ENCODE data around the gene NT5C3A. TPM values are rescaled to one million over a fixed set of nuclear protein-coding genes. Genes with fewer than 3 reads are reported as not detected.

Gene NT5C3A
- total RNA-seq, 2 experiments from 2014 or later: 34.2 to 37.7 TPM

DNA sequence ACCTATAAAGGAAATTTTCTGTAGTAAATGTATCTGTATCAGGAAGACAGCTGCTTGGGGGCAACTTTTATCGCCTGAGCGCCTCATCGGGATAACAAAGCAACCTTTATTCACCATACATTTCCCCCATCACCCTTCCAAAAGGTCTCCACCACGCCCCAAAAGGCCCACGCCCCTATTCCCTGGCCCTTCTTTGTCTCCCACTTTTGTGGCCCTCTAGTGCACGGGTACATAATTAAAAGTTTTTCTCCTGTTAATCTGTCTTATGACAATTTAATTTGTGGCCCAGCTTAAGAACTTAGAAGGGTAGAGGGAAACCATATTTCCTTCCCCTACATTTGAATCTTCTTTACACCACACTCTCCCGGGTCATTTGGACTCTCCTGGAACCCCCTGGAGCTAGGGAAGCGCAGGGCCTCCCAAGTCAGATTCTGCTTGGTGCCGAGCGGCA is 46.0 kb upstream of the NT5C3A start:
- ATAC-seq: no peak
- Mint-ChIP-seq H3K4me1 (ENCODE audit: low read depth) (peaks cover 35% of the 10 kb centered on the region), H3K4me3 (peak overlapping the region; percentile 88), H3K27me3 (peaks cover 7% of the 10 kb centered on the region), H3K27ac (peak overlapping the region; percentile 70), H3K36me3 (ENCODE audit: low read depth) (no peaks in the 10 kb centered on the region), H3K9me3 (no peaks in the 10 kb centered on the region)
- intact Hi-C loops (cut with micrococcal nuclease): loop anchor here (5.0 kb wide), 3 partner anchors 46 to 261 kb away; partner anchors contain the start of gene NT5C3A
- ChIA-PET POLR2A (interaction anchor here (0.6 to 2.2 kb wide), 11 partner anchors 13 to 306 kb away, joined by 3 to 11 read pairs (median 3); partner anchors contain the start of genes KBTBD2 and NT5C3A), CTCF (interaction anchor here (0.6 to 6.6 kb wide), 46 partner anchors 9 to 613 kb away, joined by 3 to 75 read pairs (median 4); partner anchors contain the start of genes BBS9, FKBP9 and NT5C3A)
- peak; percentile 47 for DNase-seq
- TF ChIP-seq, protein P1, sequence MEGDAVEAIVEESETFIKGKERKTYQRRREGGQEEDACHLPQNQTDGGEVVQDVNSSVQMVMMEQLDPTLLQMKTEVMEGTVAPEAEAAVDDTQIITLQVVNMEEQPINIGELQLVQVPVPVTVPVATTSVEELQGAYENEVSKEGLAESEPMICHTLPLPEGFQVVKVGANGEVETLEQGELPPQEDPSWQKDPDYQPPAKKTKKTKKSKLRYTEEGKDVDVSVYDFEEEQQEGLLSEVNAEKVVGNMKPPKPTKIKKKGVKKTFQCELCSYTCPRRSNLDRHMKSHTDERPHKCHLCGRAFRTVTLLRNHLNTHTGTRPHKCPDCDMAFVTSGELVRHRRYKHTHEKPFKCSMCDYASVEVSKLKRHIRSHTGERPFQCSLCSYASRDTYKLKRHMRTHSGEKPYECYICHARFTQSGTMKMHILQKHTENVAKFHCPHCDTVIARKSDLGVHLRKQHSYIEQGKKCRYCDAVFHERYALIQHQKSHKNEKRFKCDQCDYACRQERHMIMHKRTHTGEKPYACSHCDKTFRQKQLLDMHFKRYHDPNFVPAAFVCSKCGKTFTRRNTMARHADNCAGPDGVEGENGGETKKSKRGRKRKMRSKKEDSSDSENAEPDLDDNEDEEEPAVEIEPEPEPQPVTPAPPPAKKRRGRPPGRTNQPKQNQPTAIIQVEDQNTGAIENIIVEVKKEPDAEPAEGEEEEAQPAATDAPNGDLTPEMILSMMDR (IDR thresholded peaks at IDR 0.05): no peak

DNA sequence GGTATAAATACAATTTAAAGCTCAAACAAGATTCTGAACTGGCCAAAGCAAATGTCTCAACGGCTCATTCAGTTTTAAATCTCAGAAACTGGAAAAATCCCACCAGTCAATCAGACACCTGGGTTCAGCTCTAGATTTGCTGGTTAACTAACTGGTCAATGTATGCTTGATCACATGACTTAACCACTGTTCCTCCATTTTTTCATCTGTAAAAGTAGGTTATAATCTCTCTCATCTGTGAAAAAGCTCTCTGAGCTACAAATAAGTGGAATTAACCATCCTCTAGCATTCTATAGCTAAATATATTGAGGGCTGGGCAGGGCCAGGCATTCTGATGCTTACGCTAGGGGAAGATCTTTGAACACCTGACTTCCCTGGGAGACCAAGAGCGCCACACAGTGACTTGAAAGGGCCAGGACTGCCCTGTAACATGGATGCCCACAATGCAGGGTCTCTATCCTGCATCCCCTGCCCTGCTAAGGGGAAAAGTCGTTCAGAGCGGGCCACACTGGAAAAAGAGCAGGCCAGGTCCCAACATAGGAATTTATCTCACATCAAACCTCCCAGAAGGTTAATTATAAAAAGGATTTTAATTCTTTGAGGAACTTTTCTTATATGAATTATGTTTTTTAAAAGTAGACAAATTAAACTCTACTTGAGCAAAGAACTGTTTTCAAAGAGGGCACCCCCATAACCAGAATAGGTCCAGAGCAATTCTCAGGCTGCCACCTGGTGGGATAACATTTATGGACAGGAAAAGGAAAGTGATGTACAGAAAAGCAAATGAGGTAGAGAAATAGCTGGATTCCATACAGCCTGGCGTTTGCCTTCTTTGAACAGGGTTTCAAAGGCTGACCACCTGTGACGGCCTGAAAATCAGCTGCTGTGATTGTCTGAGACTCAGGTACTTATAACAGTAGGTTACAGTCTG is 44.8 kb upstream of the NT5C3A start:
- POLR2A ChIA-PET: interaction anchor here (0.9 to 2.2 kb wide), 5 partner anchors 44 to 313 kb away, joined by 3 to 11 read pairs (median 4); partner anchors contain the start of genes KBTBD2 and NT5C3A
- H3K4me3 Mint-ChIP-seq: peak overlapping the region; percentile 88
- H3K27ac Mint-ChIP-seq: peak overlapping the region; percentile 25

DNA sequence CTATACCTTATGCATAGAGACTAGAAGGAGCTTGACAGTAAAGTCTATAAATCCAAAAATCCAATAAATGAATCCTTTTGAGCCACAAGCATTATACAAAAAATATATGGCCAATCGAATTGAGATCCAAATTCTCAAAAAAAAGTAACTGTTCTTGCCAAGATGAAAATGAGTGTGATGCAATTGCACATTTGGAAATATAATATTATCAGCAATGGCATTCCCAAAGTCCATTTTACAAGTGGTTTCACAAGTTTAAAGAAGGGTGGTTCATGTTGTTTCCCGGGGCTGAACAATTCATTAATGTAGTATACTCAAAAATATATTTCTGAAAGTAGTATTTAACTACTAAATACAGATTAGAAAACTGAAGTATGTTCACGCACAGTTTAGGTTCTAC is 39.3 kb upstream of the NT5C3A start:
- no peaks in the 10 kb centered on the region for H3K9me3 Mint-ChIP-seq
- ChIA-PET CTCF (interaction anchor here (1.3 to 1.6 kb wide), 2 partner anchors 8 to 255 kb away, joined by 3 to 8 read pairs; no protein-coding TSS in a partner anchor), POLR2A (no interaction called here)
- intact Hi-C loops (cut with micrococcal nuclease): no loop called here
- ATAC-seq: no peak
- H3K4me3 Mint-ChIP-seq: no peak overlapping the region
- no peak for DNase-seq
- H3K27me3 Mint-ChIP-seq: no peaks in the 10 kb centered on the region
- TF ChIP-seq, protein P1 (IDR thresholded peaks at IDR 0.05): no peak
- no peak overlapping the region for H3K27ac Mint-ChIP-seq
- H3K4me1 Mint-ChIP-seq (ENCODE audit: low read depth): peaks cover 16% of the 10 kb centered on the region
- peaks cover 29% of the 10 kb centered on the region for H3K36me3 Mint-ChIP-seq (ENCODE audit: low read depth)

More for the DNA sequence above, 44.8 kb upstream of the NT5C3A start:
- Mint-ChIP-seq H3K9me3 (no peaks in the 10 kb centered on the region), H3K27me3 (peaks cover 3% of the 10 kb centered on the region), H3K4me1 (ENCODE audit: low read depth) (peaks cover 35% of the 10 kb centered on the region), H3K36me3 (ENCODE audit: low read depth) (peaks cover 7% of the 10 kb centered on the region)
- intact Hi-C loops (cut with micrococcal nuclease): loop anchor here (5.0 kb wide), 3 partner anchors 45 to 260 kb away; partner anchors contain the start of gene NT5C3A
- CTCF ChIA-PET: interaction anchor here (0.6 to 6.6 kb wide), 44 partner anchors 8 to 612 kb away, joined by 3 to 75 read pairs (median 6); partner anchors contain the start of genes BBS9, FKBP9 and NT5C3A
- DNase-seq (peak; percentile 79), ATAC-seq (peak; percentile 38)
- TF ChIP-seq, protein P1 (IDR thresholded peaks at IDR 0.05): peak; percentile 70

DNA sequence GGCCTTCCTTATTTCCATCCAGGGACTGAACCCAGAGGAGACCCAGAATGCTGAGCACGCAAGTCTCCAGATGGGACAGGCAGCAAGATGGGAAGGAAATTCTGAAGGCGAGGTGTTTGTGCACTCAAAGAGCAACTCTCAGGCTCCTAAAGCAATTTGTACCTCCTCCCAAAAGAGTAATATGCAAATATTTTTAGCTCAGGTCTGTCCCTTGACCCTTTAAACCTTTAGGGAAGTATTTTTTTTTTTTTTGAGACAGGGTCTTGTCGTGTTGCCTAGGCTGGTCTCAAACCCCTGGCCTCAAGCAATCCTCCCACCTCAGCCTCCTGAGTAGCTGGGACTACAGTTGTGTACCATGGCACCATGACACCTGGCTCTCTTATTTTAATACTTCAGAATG is 38.2 kb upstream of the NT5C3A start:
- intact Hi-C loops (cut with micrococcal nuclease): no loop called here
- no peak overlapping the region for H3K4me3 Mint-ChIP-seq
- TF ChIP-seq, protein P1 (IDR thresholded peaks at IDR 0.05): no peak

More for the DNA sequence above, 38.2 kb upstream of the NT5C3A start:
- POLR2A ChIA-PET: no interaction called here
- Mint-ChIP-seq H3K9me3 (no peaks in the 10 kb centered on the region), H3K27ac (no peak overlapping the region), H3K27me3 (no peaks in the 10 kb centered on the region), H3K36me3 (ENCODE audit: low read depth) (peaks cover 36% of the 10 kb centered on the region), H3K4me1 (ENCODE audit: low read depth) (peaks cover 8% of the 10 kb centered on the region)
- CTCF ChIA-PET: interaction anchor here (1.3 kb wide), 1 partner anchor 9 kb away, joined by 3 read pairs; no protein-coding TSS in a partner anchor
- no peak for DNase-seq
- no peak for ATAC-seq

Measured in activated CD8-positive, alpha-beta T cell treated with anti-CD3 and anti-CD28 coated beads for 36 hours (primary cell).